Tibial artery (tissue), 4 donors: ENCODE results near the gene MCUR1.
"Not testable (repeated sequence)": the region's sequence is repeated elsewhere in the genome, so short reads cannot be mapped to it uniquely, and the experiment has no call there.

Experiments
- DNase-seq, 2 donors: peaks; one replicate each; pipeline ENCODE4 v3.0.0-alpha.2; 2019
- H3K27ac ChIP-seq, 2 donors: fragments of 200-600 bp; sonication (generic) in 1 of 2; 1 replicate in 1 of 2; 2 replicates in 1 of 2; pipeline ENCODE4 v1.5.1; 2018 to 2019; ENCODE audit warnings: mild to moderate bottlenecking in 1 of 2
- H3K27me3 ChIP-seq, 2 donors: fragments of 200-600 bp; sonication (generic) in 1 of 2; one replicate each; pipeline versions ENCODE4 v1.5.1 to v1.6.0; 2016 to 2019
- H3K36me3 ChIP-seq, 3 donors: fragments of 200-600 bp; sonication (generic) in 2 of 3; one replicate each; pipeline ENCODE4 v1.5.1; 2016 to 2019; ENCODE audit warnings: mild to moderate bottlenecking in 2 of 3
- H3K4me1 ChIP-seq, 4 donors: fragments of 200-600 bp; sonication (generic) in 2 of 4; 1 replicate in 3 of 4; 2 replicates in 1 of 4; pipeline ENCODE4 v1.5.1; 2016 to 2019
- H3K4me3 ChIP-seq, 2 donors: fragments of 200-600 bp; sonication (generic) in 1 of 2; 1 replicate in 1 of 2; 2 replicates in 1 of 2; pipeline ENCODE4 v1.5.1; 2018 to 2019; ENCODE audit warnings: mild to moderate bottlenecking in 2 of 2
- H3K9me3 ChIP-seq, 3 donors: fragments of 200-600 bp; sonication (generic) in 1 of 3; one replicate each; pipeline ENCODE4 v1.5.1; 2016 to 2019
- intact Hi-C: fragments of 100-400 bp; cut with DNase I; formaldehyde crosslinking; loops from one replicate; pipeline ENCODE4 v1.15.0; 2023; ENCODE audit warnings: low total_unique reads
- TF ChIP-seq, protein P1 (sequence below), 2 experiments: fragments of 200-600 bp in 1 of 2; fragments of 450-650 bp in 1 of 2; IDR thresholded peaks; one replicate each; pipeline ENCODE4 v1.5.1; 2017 to 2019; ENCODE audit warnings: antibody characterized with exemption in 2 of 2, mild to moderate bottlenecking in 1 of 2, moderate library complexity in 1 of 2

MCUR1 gene

DNA sequence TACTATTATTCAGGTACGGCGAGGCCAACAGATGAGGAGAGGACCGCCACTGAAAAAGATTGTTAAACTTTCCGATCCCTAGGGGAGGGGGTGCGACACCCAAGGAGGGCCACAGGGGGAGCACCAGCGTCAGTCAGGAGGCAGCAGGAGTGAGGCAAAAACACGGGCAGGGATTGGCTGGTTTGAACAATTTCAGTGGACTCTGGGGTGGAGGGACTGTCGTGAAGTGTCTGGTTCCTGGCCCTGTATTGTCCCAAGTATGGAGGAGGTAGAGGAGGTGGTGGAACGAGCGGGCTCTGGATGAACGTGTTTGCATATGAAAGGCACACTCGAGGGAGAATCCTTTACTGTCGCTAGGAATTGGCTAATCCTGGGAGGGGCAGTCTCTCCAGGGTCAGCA, 32.5 kb upstream of the MCUR1 start:
- intact Hi-C loops: no loop called here
- Histone ChIP-seq H3K4me3 (no peak overlapping the region), H3K27me3 (peaks cover 0 to 5% of the 10 kb centered on the region in 2 donors), H3K27ac (no peak overlapping the region), H3K4me1 (peaks cover 0 to 7% (median 3%) of the 10 kb centered on the region in 4 donors), H3K9me3 (no peaks in the 10 kb centered on the region), H3K36me3 (no peaks in the 10 kb centered on the region)
- DNase-seq: no peak
- TF ChIP-seq, protein P1, sequence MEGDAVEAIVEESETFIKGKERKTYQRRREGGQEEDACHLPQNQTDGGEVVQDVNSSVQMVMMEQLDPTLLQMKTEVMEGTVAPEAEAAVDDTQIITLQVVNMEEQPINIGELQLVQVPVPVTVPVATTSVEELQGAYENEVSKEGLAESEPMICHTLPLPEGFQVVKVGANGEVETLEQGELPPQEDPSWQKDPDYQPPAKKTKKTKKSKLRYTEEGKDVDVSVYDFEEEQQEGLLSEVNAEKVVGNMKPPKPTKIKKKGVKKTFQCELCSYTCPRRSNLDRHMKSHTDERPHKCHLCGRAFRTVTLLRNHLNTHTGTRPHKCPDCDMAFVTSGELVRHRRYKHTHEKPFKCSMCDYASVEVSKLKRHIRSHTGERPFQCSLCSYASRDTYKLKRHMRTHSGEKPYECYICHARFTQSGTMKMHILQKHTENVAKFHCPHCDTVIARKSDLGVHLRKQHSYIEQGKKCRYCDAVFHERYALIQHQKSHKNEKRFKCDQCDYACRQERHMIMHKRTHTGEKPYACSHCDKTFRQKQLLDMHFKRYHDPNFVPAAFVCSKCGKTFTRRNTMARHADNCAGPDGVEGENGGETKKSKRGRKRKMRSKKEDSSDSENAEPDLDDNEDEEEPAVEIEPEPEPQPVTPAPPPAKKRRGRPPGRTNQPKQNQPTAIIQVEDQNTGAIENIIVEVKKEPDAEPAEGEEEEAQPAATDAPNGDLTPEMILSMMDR (IDR thresholded peaks at IDR 0.05): no peak

DNA sequence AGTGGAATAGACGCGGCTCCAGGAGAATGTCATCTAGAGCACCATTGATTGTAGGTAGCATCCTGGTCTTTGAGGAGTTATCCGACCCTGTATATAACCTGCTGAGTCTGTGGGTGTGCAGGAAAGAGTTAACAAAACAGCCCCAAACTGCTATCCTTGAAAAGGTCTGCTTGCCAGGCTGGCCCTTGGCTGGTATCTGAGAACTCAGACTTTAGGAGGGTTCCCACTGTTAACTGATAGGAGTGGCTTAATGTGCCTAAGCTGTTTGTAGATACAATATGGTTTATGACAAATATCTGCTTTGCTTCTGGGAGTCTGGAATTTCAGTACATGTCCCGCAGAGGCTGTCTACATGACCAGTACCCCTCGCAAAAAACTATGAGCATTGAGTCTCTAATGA, 27.6 kb upstream of the MCUR1 start:
- peaks cover 0 to 2% of the 10 kb centered on the region in 2 donors for H3K27me3 ChIP-seq
- intact Hi-C loops: no loop called here
- no peak overlapping the region for H3K27ac ChIP-seq
- TF ChIP-seq, protein P1 (IDR thresholded peaks at IDR 0.05): no peak
- DNase-seq: no peak
- H3K4me1 ChIP-seq: no peaks in the 10 kb centered on the region
- H3K9me3 ChIP-seq: no peaks in the 10 kb centered on the region
- H3K36me3 ChIP-seq: no peaks in the 10 kb centered on the region
- no peak overlapping the region for H3K4me3 ChIP-seq

DNA sequence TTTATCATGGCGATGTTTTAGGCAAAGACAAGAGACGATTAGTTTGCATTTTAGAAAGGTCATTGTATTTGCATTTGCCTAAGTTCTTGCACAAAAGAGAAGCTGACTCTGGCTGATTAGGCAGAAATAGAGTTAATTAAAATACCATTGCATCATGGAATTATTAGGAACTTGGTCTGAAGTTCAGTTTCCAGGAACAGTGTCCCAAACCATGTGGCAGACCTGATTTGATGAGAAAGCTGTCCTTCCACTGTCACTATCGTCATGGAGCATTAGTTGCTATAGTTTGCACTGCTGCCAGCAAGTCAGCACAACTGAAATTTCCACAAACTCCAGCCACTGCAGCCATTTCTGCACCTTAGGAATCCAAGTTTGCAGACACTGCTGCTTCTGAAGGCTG, 24.3 kb upstream of the MCUR1 start:
- intact Hi-C loops: no loop called here
- TF ChIP-seq, protein P1 (IDR thresholded peaks at IDR 0.05): no peak
- no peak overlapping the region for H3K4me3 ChIP-seq
- H3K4me1 ChIP-seq: no peaks in the 10 kb centered on the region
- peaks cover 0 to under 1% of the 10 kb centered on the region in 2 donors for H3K27me3 ChIP-seq
- no peaks in the 10 kb centered on the region for H3K9me3 ChIP-seq
- H3K27ac ChIP-seq: no peak overlapping the region
- no peaks in the 10 kb centered on the region for H3K36me3 ChIP-seq
- DNase-seq: no peak

DNA sequence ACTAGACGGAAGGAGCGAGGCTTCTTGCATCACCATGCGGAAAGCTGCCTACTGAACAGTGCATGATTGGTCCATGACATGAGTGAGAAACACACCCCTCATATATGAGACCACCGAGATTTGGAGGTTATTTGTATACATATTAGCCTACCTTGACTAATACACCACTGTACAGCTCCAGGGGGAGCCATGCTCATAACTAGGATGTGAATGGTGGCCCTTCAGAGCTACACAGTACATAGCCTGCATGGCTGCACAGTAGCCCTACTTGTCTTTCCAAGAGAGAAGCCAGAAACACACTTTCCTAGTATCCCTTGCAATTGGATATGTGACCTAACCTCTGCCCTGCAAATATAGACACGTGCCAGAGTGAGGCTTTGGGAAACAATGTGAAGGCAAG, 21.8 kb upstream of the MCUR1 start:
- no peaks in the 10 kb centered on the region for H3K4me1 ChIP-seq
- H3K27me3 ChIP-seq: peaks cover 0 to 4% of the 10 kb centered on the region in 2 donors
- no peak for DNase-seq
- TF ChIP-seq, protein P1 (IDR thresholded peaks at IDR 0.05): no peak
- intact Hi-C loops: no loop called here
- H3K36me3 ChIP-seq: no peaks in the 10 kb centered on the region
- no peak overlapping the region for H3K4me3 ChIP-seq
- H3K9me3 ChIP-seq: no peaks in the 10 kb centered on the region
- no peak overlapping the region for H3K27ac ChIP-seq

DNA sequence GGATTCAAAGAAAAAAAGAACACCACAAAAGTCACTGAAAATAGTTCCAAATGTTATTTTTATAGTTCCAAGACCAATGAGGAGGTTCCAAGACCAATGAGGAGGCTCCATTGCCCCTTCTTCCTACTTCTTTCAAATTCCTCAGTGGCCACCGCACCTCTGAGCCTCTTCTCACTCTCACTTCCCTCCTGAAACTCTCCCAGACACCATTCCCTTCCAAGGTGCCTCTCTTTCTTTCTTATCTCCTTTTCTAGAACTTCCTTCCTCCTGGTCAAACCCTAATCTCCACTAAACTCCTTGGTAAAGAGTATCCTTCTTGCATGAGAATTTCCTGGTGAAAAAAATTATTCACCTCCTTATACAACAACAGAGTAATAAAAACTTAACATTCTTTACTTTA, 20.4 kb upstream of the MCUR1 start:
- Histone ChIP-seq H3K9me3 (no peaks in the 10 kb centered on the region), H3K4me3 (no peak overlapping the region), H3K27ac (no peak overlapping the region), H3K4me1 (no peaks in the 10 kb centered on the region), H3K27me3 (peaks cover 0 to 4% of the 10 kb centered on the region in 2 donors), H3K36me3 (no peaks in the 10 kb centered on the region)
- DNase-seq: no peak
- TF ChIP-seq, protein P1 (IDR thresholded peaks at IDR 0.05): no peak
- intact Hi-C loops: no loop called here

DNA sequence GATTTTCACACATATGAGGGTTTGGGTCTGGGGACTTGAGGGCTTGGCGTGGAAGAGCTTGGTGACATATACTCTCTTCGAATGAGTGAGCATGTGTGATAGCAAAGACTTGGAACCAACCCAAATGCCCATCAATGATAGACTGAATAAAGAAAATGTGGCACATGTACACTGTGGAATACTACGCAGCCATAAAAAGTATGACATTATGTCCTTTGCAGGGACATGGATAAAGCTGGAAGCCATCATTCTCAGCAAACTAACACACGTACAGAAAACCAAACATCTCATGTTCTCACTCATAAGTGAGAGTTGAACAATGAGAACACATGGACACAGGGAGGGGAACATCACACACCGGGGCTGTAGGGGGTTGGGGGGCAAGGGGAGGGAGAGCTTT, 19.7 kb upstream of the MCUR1 start:
- intact Hi-C loops, H3K4me1 ChIP-seq: not testable (repeated sequence)

More for the DNA sequence above, 19.7 kb upstream of the MCUR1 start:
- not testable (repeated sequence) for H3K9me3 ChIP-seq, H3K4me3 ChIP-seq, DNase-seq, H3K27me3 ChIP-seq, H3K27ac ChIP-seq, H3K36me3 ChIP-seq
